Fibroblast of the aortic adventitia (primary cell): ENCODE results near the gene CCDC91. TPM values are rescaled to one million over a fixed set of nuclear protein-coding genes. Genes with fewer than 3 reads are reported as not detected.
A peak's percentile ranks its signal among the peaks of the same experiment; 100 is the strongest.
"Not testable (repeated sequence)": the region's sequence is repeated elsewhere in the genome, so short reads cannot be mapped to it uniquely, and the experiment has no call there.

ENCODE experiments used
- DNase-seq: peaks from one replicate; pipeline ENCODE4 v3.0.0-alpha.2; 2010; ENCODE audit warnings: low read depth
- H3K4me3 ChIP-seq: 2 replicates; pipeline ENCODE4 v1.5.1; 2011; ENCODE audit warnings: low read depth, mild to moderate bottlenecking, control low read depth, low read length, moderate library complexity
- CTCF ChIP-seq: IDR thresholded peaks from 2 replicates; pipeline ENCODE4 v1.5.1; 2011; ENCODE audit warnings: mild to moderate bottlenecking, low read length, control low read depth, inconsistent platforms; ENCODE audit not compliant: insufficient read depth
- total RNA-seq: library from RNA; depleted of rRNA; stranded (reverse); fragments of >200 nt; gene quantifications from 2 replicates; pipeline ENCODE4 v1.2.3, GENCODE V29; 2012; ENCODE audit warnings: low replicate concordance

The CCDC91 gene
- total RNA-seq, 1 donor, result 37.4 TPM

- H3K4me3 ChIP-seq, result no peak overlapping the region
- DNase-seq, result no peak
- no peak for TF ChIP-seq CTCF
Measured at GRCh38 chr12:28247806-28248205, 57.5 kb downstream of the CCDC91 start.

- TF ChIP-seq CTCF, result no peak
- no peak overlapping the region for H3K4me3 ChIP-seq
- DNase-seq, result no peak
Measured at GRCh38 chr12:28248555-28249145, 58.4 kb downstream of the CCDC91 start.

GRCh38 chr12:28253161-28253641, 62.9 kb downstream of the CCDC91 start:
- H3K4me3 ChIP-seq, result no peak overlapping the region
- no peak for TF ChIP-seq CTCF
- DNase-seq, result no peak

GRCh38 chr12:28257411-28257810, 67.2 kb downstream of the CCDC91 start:
- DNase-seq, result no peak
- TF ChIP-seq CTCF, result no peak
- H3K4me3 ChIP-seq, result no peak overlapping the region

GRCh38 chr12:28258998-28259397, 68.7 kb downstream of the CCDC91 start:
- peak; percentile 20 for DNase-seq
- no peak for TF ChIP-seq CTCF
- H3K4me3 ChIP-seq, result no peak overlapping the region

- no peak for TF ChIP-seq CTCF
- peak; percentile 25 for DNase-seq
- H3K4me3 ChIP-seq, result no peak overlapping the region
Measured at GRCh38 chr12:28265435-28266042, 75.3 kb downstream of the CCDC91 start.

GRCh38 chr12:28267920-28268607, 77.8 kb downstream of the CCDC91 start:
- DNase-seq, H3K4me3 ChIP-seq: not testable (repeated sequence)
